ENCODE measurements around the gene PIP5KL1.

GRCh38 chr9:127929625-127929979 lies 975 bp downstream of the PIP5KL1 start:
- TF ChIP-seq POLR2A (IDR thresholded peaks at IDR 0.05; ENCODE audit: low read depth, low read length) (no peak), TAF1 (IDR thresholded peaks at IDR 0.05; ENCODE audit: low read depth, low read length) (no peak), POLR2AphosphoS5 (IDR thresholded peaks at IDR 0.05; ENCODE audit: low read depth, low read length) (no peak), POU2F2 (IDR thresholded peaks at IDR 0.05; ENCODE audit: low read depth, low read length) (no peak), SPI1 (IDR thresholded peaks at IDR 0.05; ENCODE audit: low read depth, low read length) (no peak), PAX5 (IDR thresholded peaks at IDR 0.05; ENCODE audit: insufficient read depth, low read length, severe bottlenecking) (no peak)
